Smooth muscle cell of the brain vasculature (primary cell): ENCODE data around the gene PCDHB13.
"Not testable (repeated sequence)": the region's sequence is repeated elsewhere in the genome, so short reads cannot be mapped to it uniquely, and the experiment has no call there.

Experiments used
- DNase-seq: peaks from one replicate; pipeline ENCODE4 v3.0.0-alpha.2; 2012; ENCODE audit warnings: low read depth, low spot score

Gene PCDHB13

GRCh38 chr5:141201646-141202045, 12.1 kb upstream of the PCDHB13 start:
- not testable (repeated sequence) for DNase-seq

- DNase-seq = no peak
These were observed 5.2 kb upstream of the PCDHB13 start, which contains the start of gene PCDHB12 for GRCh38 chr5:141208478-141208877. PCDHB12 (plus strand) TSS chr5:141208719; CDS start chr5:141208908, 189 bp downstream.

GRCh38 chr5:141210281-141210680, 3.4 kb upstream of the PCDHB13 start:
- not testable (repeated sequence) for DNase-seq

- DNase-seq = not testable (repeated sequence)
These were observed 2.9 kb upstream of the PCDHB13 start for GRCh38 chr5:141210849-141211248.

GRCh38 chr5:141214583-141214982, 864 bp downstream of the PCDHB13 start:
- DNase-seq = not testable (repeated sequence)

- not testable (repeated sequence) for DNase-seq
These were observed 1.8 kb downstream of the PCDHB13 start for GRCh38 chr5:141215504-141215903.

- not testable (repeated sequence) for DNase-seq
These were observed 2.3 kb downstream of the PCDHB13 start for GRCh38 chr5:141216035-141216434.

GRCh38 chr5:141223112-141223783, 9.5 kb downstream of the PCDHB13 start, which contains the start of gene PCDHB14:
PCDHB14 (plus strand) TSS chr5:141223343; CDS start chr5:141223506, 163 bp downstream.
- no peak for DNase-seq

- DNase-seq = not testable (repeated sequence)
These were observed 11.1 kb downstream of the PCDHB13 start for GRCh38 chr5:141224844-141225243.

GRCh38 chr5:141225421-141225820, 11.7 kb downstream of the PCDHB13 start:
- not testable (repeated sequence) for DNase-seq

- DNase-seq = no peak
These were observed 20.5 kb downstream of the PCDHB13 start for GRCh38 chr5:141234109-141234667.

GRCh38 chr5:141235922-141236321, 22.2 kb downstream of the PCDHB13 start:
- DNase-seq = not testable (repeated sequence)

GRCh38 chr5:141236516-141237313, 23.0 kb downstream of the PCDHB13 start:
- DNase-seq = no peak

- no peak for DNase-seq
These were observed 27.8 kb downstream of the PCDHB13 start for GRCh38 chr5:141241496-141241895.

- DNase-seq = no peak
These were observed 31.6 kb downstream of the PCDHB13 start, which contains the start of gene PCDHB15 for GRCh38 chr5:141245250-141245717. PCDHB15 (plus strand) TSS chr5:141245395; CDS start chr5:141245579, 184 bp downstream.

GRCh38 chr5:141246971-141247370, 33.3 kb downstream of the PCDHB13 start:
- DNase-seq = not testable (repeated sequence)

GRCh38 chr5:141247434-141247833, 33.7 kb downstream of the PCDHB13 start:
- not testable (repeated sequence) for DNase-seq

- no peak for DNase-seq
These were observed 36.9 kb downstream of the PCDHB13 start for GRCh38 chr5:141250576-141250975.

- no peak for DNase-seq
These were observed 44.7 kb downstream of the PCDHB13 start for GRCh38 chr5:141258464-141258863.

GRCh38 chr5:141258948-141259347, 45.2 kb downstream of the PCDHB13 start:
- no peak for DNase-seq

GRCh38 chr5:141260458-141261237, 46.9 kb downstream of the PCDHB13 start:
- no peak for DNase-seq
